HCT116 (cell line): ENCODE measurements around the gene XKR7. TPM values are rescaled to one million over a fixed set of nuclear protein-coding genes. Genes with fewer than 3 reads are reported as not detected.
A peak's percentile ranks its signal among the peaks of the same experiment; 100 is the strongest.

Experiments used
- ATAC-seq: fragments of 200-7000 bp; cut with Tn5 transposase; 2 replicates; pipeline ENCODE4 v1.9.1; 2020; ENCODE audit warnings: mild to moderate bottlenecking, moderate library complexity
- BruUV-seq: library from RNA; stranded (reverse); fragments of 400-500 nt; replicated peaks from 2 replicates; lab custom pipeline; 2021; lab: Mats Ljungman, UMichigan
- CTCF ChIA-PET: fragments of 300-600 bp; sonication (Branson Sonifier 250); formaldehyde crosslinking; loops from one replicate; lab custom pipeline; 2021; ENCODE audit warnings: antibody characterized with exemption; lab: Charles Lee
- POLR2A ChIA-PET: fragments of 300-600, 350-600 bp; sonication (Branson Sonifier 250); formaldehyde crosslinking; loops from one replicate; lab custom pipeline; 2021; ENCODE audit warnings: antibody characterized with exemption; lab: Charles Lee
- RAD21 ChIA-PET, 2 experiments: fragments of 300-600 bp; sonication (Branson Sonifier 250); formaldehyde crosslinking; loops; one replicate each; lab custom pipeline; 2023; ENCODE audit warnings: low total read pairs in 2 of 2; ENCODE audit not compliant: uncharacterized antibody in 2 of 2, unreplicated experiment in 2 of 2, low non-redundant PET in 1 of 2; lab: Charles Lee
- DNase-seq: peaks from one replicate; pipeline ENCODE4 v3.0.0-alpha.2; 2010; ENCODE audit warnings: low read depth, low spot score
- H2AFZ ChIP-seq: fragments of 200-600 bp; shearing (Covaris generic), sonication (generic); 2 replicates; pipeline ENCODE4 v1.6.1; 2017; ENCODE audit warnings: low read depth, mixed run types, mixed read lengths, antibody characterized with exemption, low read length; ENCODE audit not compliant: poor library complexity, severe bottlenecking
- H3K27ac ChIP-seq: 2 replicates; pipeline ENCODE4 v1.5.1; 2012; ENCODE audit warnings: low read depth, low read length
- H3K27me3 ChIP-seq: fragments of 200-600 bp; sonication (generic); 2 replicates; pipeline ENCODE4 v1.6.1; 2016; ENCODE audit warnings: mixed run types, low read length, mixed read lengths; ENCODE audit not compliant: insufficient read depth
- H3K36me3 ChIP-seq, 2 experiments: fragments of 200-500 bp in 1 of 2; fragments of 200-600 bp in 1 of 2; sonication (Bioruptor generic) in 1 of 2; sonication (generic) in 1 of 2; 2 replicates each; pipeline versions ENCODE4 v1.5.1 to v1.6.1; 2014 to 2016; ENCODE audit warnings: low read length in 2 of 2, inconsistent platforms in 1 of 2, mixed read lengths in 1 of 2, mixed run types in 1 of 2; ENCODE audit not compliant: insufficient read depth in 2 of 2, control insufficient read depth in 1 of 2
- H3K4me1 ChIP-seq, 2 experiments: fragments of 200-600 bp in 1 of 2; sonication (generic) in 1 of 2; 2 replicates each; pipeline versions ENCODE4 v1.5.1 to v1.6.1; 2012 to 2017; ENCODE audit warnings: low read length in 2 of 2, inconsistent platforms in 1 of 2, mild to moderate bottlenecking in 1 of 2, mixed read lengths in 1 of 2, mixed run types in 1 of 2, moderate library complexity in 1 of 2; ENCODE audit not compliant: insufficient read depth in 2 of 2, control insufficient read depth in 1 of 2
- H3K4me2 ChIP-seq: fragments of 200-600 bp; sonication (generic); 2 replicates; pipeline ENCODE4 v1.6.1; 2017; ENCODE audit warnings: mixed run types, low read length, mixed read lengths
- H3K4me3 ChIP-seq, 2 experiments: fragments of 200-600 bp in 1 of 2; sonication (generic) in 1 of 2; replicated peaks in 1 of 2; 2 replicates each; pipeline ENCODE4 v1.5.1; 2011 to 2016; ENCODE audit warnings: low read length in 2 of 2, control low read depth in 1 of 2, low read depth in 1 of 2, mild to moderate bottlenecking in 1 of 2, mixed read lengths in 1 of 2, mixed run types in 1 of 2
- H3K79me2 ChIP-seq: fragments of 200-600 bp; sonication (generic); 2 replicates; pipeline ENCODE4 v1.6.1; 2017; ENCODE audit warnings: mild to moderate bottlenecking, mixed run types, low read length, moderate library complexity, mixed read lengths; ENCODE audit not compliant: insufficient read depth
- H3K9ac ChIP-seq: fragments of 200-600 bp; sonication (generic); 2 replicates; pipeline ENCODE4 v1.6.1; 2016; ENCODE audit warnings: low read length, mixed read lengths
- H3K9me2 ChIP-seq: fragments of 200-600 bp; sonication (generic), shearing (Covaris generic); 2 replicates; pipeline ENCODE4 v1.6.1; 2017; ENCODE audit warnings: mixed run types, mild to moderate bottlenecking, moderate library complexity; ENCODE audit not compliant: insufficient read depth
- H3K9me3 ChIP-seq, 2 experiments: fragments of 200-500 bp in 1 of 2; fragments of 200-600 bp in 1 of 2; sonication (Bioruptor generic) in 1 of 2; sonication (generic) in 1 of 2; 2 replicates each; pipeline ENCODE4 v1.6.1; 2014 to 2017; ENCODE audit warnings: low read length in 2 of 2, mixed read lengths in 2 of 2, inconsistent platforms in 1 of 2, low read depth in 1 of 2, mild to moderate bottlenecking in 1 of 2, mixed run types in 1 of 2, moderate library complexity in 1 of 2; ENCODE audit not compliant: control insufficient read depth in 1 of 2, insufficient read depth in 1 of 2
- H4K20me1 ChIP-seq: fragments of 200-600 bp; sonication (generic), shearing (Covaris generic); 2 replicates; pipeline ENCODE4 v1.6.1; 2017; ENCODE audit warnings: mixed run types, mild to moderate bottlenecking, moderate library complexity; ENCODE audit not compliant: insufficient read depth
- CTCF ChIP-seq, 3 experiments: fragments of 200-600 bp in 1 of 3; sonication (generic) in 1 of 3; IDR thresholded peaks in 2 of 3; conservative IDR thresholded peaks in 1 of 3; 2 replicates each; pipeline ENCODE4 v1.5.1; 2012 to 2017; ENCODE audit warnings: low read depth in 2 of 3, low read length in 2 of 3, antibody characterized with exemption in 1 of 3, borderline replicate concordance in 1 of 3, control low read depth in 1 of 3, mild to moderate bottlenecking in 1 of 3, mixed read lengths in 1 of 3, mixed run types in 1 of 3, moderate library complexity in 1 of 3; ENCODE audit not compliant: insufficient read depth in 1 of 3
- EZH2 ChIP-seq: fragments of 200-600 bp; sonication (generic); IDR thresholded peaks from 2 replicates; pipeline ENCODE4 v1.6.1; 2017; ENCODE audit warnings: antibody characterized with exemption, mixed run types
- EZH2phosphoT487 ChIP-seq: fragments of 200-600 bp; IDR thresholded peaks from 2 replicates; pipeline ENCODE4 v1.6.1; 2018; ENCODE audit warnings: antibody characterized with exemption, borderline replicate concordance
- FOSL1 ChIP-seq: IDR thresholded peaks from 2 replicates; pipeline ENCODE4 v1.6.1; 2012; ENCODE audit warnings: low read depth
- JUND ChIP-seq: IDR thresholded peaks from 2 replicates; pipeline ENCODE4 v1.6.1; 2012
- RAD21 ChIP-seq: IDR thresholded peaks from 2 replicates; pipeline ENCODE4 v1.6.1; 2012; ENCODE audit warnings: low read depth, mild to moderate bottlenecking
- SP1 ChIP-seq: IDR thresholded peaks from 2 replicates; pipeline ENCODE4 v1.6.1; 2012; ENCODE audit warnings: low read depth
- ZFX ChIP-seq: fragments of 450-650 bp; IDR thresholded peaks from 2 replicates; pipeline ENCODE4 v1.6.1; 2017
- ZNF274 ChIP-seq: fragments of 200-500 bp; sonication (Bioruptor generic); IDR thresholded peaks from 2 replicates; pipeline ENCODE4 v1.6.1; 2014; ENCODE audit warnings: mild to moderate bottlenecking, low read depth, low read length, inconsistent platforms
- intact Hi-C: fragments of 100-400 bp; cut with micrococcal nuclease; formaldehyde crosslinking; loops from 2 replicates; pipeline ENCODE4 v1.10.0; 2022
- total RNA-seq: library from RNA; stranded (reverse); gene quantifications from one replicate; pipeline ENCODE4 v1.2.1, GENCODE V29; 2021; ENCODE audit not compliant: unreplicated experiment
- TF ChIP-seq, protein P1 (sequence below): IDR thresholded peaks from 2 replicates; pipeline ENCODE4 v1.6.1; 2012; ENCODE audit warnings: low read depth

Gene XKR7
- total RNA-seq, 1 experiment from 2014 or later, result not detected

GRCh38 chr20:31934968-31935764 lies 32.8 kb upstream of the XKR7 start:
- RAD21 ChIA-PET, result no interaction called here
- H3K9me2 ChIP-seq, result no peaks in the 10 kb centered on the region
- H4K20me1 ChIP-seq, result no peaks in the 10 kb centered on the region
- no peak overlapping the region for H3K4me2 ChIP-seq
- DNase-seq, result no peak
- H3K9me3 ChIP-seq, result no peaks in the 10 kb centered on the region
- H3K9ac ChIP-seq, result no peak overlapping the region
- no peak overlapping the region for H3K27ac ChIP-seq
- TF ChIP-seq CTCF (IDR thresholded peaks at IDR 0.05 in 2 of 3, conservative IDR thresholded peaks at IDR 0.05 in 1 of 3; ENCODE audit: borderline replicate concordance in 1 of 3, insufficient read depth in 1 of 3, low read depth in 2 of 3, low read length in 2 of 3), result peak in 1 of 3 experiments; percentile 8; a peak in 1 of 6 replicates
- no peak for TF ChIP-seq ZNF274
- BruUV-seq, result no TSS peak
- H2AFZ ChIP-seq, result no peak overlapping the region
- no peak for ATAC-seq
- no peaks in the 10 kb centered on the region for H3K27me3 ChIP-seq
- CTCF ChIA-PET, result interaction anchor here (0.5 kb wide), 1 partner anchor 416 kb away, joined by 3 read pairs; no protein-coding TSS in a partner anchor
- peaks cover 0 to 6% of the 10 kb centered on the region in 2 experiments; a peak in 3 of 4 replicates for H3K4me1 ChIP-seq
- H3K4me3 ChIP-seq, result no peak overlapping the region
- POLR2A ChIA-PET, result no interaction called here
- H3K36me3 ChIP-seq, result no peaks in the 10 kb centered on the region
- intact Hi-C loops, result no loop called here
- H3K79me2 ChIP-seq, result no peaks in the 10 kb centered on the region

DNA sequence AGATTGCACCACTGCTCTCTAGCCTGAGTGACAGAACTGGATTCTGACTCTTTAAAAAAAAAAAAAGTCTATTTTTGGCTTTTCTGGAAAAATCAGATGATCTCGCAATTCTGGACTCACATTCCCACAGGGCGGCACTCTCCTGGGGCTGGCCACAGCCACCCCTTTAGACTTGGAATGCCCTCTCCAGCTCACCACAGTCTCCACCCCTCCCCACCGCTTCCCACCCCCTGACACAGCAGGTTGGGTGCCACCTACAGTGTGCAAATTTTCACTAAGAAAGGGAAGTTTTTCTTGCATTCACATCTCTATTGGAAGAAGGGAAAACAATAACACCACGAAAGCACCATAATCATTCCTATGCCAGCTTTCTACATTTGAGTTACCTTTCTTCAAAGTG lies 31.5 kb upstream of the XKR7 start:
- Histone ChIP-seq H3K9me3 (no peaks in the 10 kb centered on the region), H3K4me3 (no peak overlapping the region), H3K9ac (no peak overlapping the region), H3K4me1 (peaks cover 0 to 6% of the 10 kb centered on the region in 2 experiments; a peak in 2 of 4 replicates), H3K9me2 (no peaks in the 10 kb centered on the region), H3K27me3 (no peaks in the 10 kb centered on the region), H3K4me2 (no peak overlapping the region), H3K27ac (no peak overlapping the region), H4K20me1 (no peaks in the 10 kb centered on the region), H3K79me2 (no peaks in the 10 kb centered on the region), H3K36me3 (no peaks in the 10 kb centered on the region), H2AFZ (no peak overlapping the region)
- BruUV-seq, result no TSS peak
- intact Hi-C loops, result no loop called here
- ChIA-PET POLR2A (no interaction called here), RAD21 (no interaction called here), CTCF (no interaction called here)
- peak; percentile 46; the same call in 1 of the 2 replicates for ATAC-seq
- DNase-seq, result no peak
- TF ChIP-seq FOSL1, result no peak
- TF ChIP-seq EZH2, result no peak
- no peak for TF ChIP-seq EZH2phosphoT487
- TF ChIP-seq RAD21, result no peak
- no peak for TF ChIP-seq JUND
- no peak for TF ChIP-seq CTCF (IDR thresholded peaks at IDR 0.05 in 2 of 3, conservative IDR thresholded peaks at IDR 0.05 in 1 of 3; ENCODE audit: borderline replicate concordance in 1 of 3, insufficient read depth in 1 of 3, low read depth in 2 of 3, low read length in 2 of 3)
- TF ChIP-seq, protein P1, sequence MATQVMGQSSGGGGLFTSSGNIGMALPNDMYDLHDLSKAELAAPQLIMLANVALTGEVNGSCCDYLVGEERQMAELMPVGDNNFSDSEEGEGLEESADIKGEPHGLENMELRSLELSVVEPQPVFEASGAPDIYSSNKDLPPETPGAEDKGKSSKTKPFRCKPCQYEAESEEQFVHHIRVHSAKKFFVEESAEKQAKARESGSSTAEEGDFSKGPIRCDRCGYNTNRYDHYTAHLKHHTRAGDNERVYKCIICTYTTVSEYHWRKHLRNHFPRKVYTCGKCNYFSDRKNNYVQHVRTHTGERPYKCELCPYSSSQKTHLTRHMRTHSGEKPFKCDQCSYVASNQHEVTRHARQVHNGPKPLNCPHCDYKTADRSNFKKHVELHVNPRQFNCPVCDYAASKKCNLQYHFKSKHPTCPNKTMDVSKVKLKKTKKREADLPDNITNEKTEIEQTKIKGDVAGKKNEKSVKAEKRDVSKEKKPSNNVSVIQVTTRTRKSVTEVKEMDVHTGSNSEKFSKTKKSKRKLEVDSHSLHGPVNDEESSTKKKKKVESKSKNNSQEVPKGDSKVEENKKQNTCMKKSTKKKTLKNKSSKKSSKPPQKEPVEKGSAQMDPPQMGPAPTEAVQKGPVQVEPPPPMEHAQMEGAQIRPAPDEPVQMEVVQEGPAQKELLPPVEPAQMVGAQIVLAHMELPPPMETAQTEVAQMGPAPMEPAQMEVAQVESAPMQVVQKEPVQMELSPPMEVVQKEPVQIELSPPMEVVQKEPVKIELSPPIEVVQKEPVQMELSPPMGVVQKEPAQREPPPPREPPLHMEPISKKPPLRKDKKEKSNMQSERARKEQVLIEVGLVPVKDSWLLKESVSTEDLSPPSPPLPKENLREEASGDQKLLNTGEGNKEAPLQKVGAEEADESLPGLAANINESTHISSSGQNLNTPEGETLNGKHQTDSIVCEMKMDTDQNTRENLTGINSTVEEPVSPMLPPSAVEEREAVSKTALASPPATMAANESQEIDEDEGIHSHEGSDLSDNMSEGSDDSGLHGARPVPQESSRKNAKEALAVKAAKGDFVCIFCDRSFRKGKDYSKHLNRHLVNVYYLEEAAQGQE, result no peak
- TF ChIP-seq ZFX, result no peak
- TF ChIP-seq ZNF274, result no peak
- TF ChIP-seq SP1, result no peak
